ENCODE measurements around the gene PCDHB6.
A peak's percentile ranks its signal among the peaks of the same experiment; 100 is the strongest.
"Not testable (repeated sequence)": the region's sequence is repeated elsewhere in the genome, so short reads cannot be mapped to it uniquely, and the experiment has no call there.

PCDHB6 gene

DNA sequence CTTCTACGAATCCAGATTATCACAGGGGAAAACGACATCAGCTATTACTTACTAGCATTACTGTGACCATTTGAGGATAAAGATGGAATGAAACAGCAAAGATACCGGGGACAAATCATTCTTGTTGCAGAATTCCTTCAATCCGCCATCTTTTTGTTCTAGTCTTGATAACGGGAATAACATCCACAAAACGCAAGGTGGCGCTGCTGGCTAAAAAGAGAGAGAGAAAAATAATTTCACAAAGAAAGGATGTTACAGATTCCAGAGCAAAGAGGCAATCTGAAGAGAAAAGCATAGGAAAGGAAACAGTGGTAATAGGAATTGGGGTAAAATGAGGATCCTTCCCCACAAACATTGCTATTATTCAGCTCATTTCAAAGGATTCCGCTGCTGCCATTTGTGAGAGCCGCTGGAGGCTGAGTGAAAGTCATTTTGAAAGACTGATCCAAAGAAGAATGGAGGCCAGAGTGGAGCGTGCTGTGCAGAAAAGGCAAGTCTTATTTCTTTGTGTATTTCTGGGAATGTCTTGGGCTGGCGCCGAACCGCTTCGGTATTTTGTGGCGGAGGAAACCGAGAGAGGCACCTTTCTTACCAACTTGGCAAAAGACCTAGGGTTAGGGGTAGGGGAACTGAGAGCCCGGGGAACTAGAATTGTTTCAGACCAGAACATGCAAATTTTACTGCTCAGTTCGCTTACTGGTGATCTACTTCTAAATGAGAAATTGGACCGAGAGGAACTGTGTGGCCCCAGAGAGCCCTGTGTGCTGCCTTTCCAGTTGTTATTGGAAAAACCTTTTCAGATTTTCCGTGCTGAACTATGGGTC, 22.7 kb downstream of the PCDHB6 start, which contains the start of gene PCDHB7:
Gene PCDHB7, plus strand, starts transcription at position 264 of the 824 bp plus-strand sequence. Its CDS starts 192 bp downstream, at position 456.
- peak; percentile 18 for DNase-seq

DNA sequence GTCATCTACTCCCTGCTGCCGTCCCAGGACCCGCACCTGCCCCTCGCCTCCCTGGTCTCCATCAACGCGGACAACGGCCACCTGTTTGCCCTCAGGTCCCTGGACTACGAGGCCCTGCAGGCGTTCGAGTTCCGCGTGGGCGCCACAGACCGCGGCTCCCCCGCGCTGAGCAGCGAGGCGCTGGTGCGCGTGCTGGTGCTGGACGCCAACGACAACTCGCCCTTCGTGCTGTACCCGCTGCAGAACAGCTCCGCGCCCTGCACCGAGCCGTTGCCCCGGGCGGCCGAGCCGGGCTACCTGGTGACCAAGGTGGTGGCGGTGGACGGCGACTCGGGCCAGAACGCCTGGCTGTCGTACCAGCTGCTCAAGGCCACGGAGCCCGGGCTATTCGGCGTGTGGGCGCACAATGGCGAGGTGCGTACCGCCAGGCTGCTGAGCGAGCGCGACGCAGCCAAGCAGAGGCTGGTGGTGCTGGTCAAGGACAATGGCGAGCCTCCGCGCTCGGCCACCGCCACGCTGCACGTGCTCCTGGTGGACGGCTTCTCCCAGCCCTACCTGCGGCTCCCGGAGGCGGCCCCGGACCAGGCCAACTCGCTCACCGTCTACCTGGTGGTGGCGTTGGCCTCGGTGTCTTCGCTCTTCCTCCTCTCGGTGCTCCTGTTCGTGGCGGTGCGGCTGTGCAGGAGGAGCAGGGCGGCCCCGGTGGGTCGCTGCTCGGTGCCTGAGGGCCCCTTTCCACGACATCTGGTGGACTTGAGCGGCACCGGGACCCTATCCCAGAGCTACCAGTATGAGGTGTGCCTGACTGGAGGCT, 24.6 kb downstream of the PCDHB6 start:
- not testable (repeated sequence) for DNase-seq

DNA sequence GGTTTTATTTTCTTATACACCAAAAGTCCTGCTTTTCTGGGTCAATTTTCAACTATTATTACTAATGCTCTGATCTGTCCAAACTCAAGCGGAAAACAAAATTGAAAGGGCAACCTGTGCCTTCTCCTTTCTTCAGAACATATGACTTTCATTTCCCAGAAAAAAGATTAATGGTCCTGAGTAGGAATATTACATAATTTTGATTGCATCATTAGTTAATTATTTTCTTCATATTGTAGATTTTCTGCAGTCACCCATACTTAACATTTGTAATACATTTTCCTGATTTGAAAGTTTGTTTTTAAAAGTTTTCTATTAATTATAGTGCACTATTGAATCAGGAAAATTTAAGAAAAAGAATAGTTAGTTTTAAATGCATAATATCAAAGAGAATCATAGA, 26.1 kb downstream of the PCDHB6 start:
- no peak for DNase-seq

DNA sequence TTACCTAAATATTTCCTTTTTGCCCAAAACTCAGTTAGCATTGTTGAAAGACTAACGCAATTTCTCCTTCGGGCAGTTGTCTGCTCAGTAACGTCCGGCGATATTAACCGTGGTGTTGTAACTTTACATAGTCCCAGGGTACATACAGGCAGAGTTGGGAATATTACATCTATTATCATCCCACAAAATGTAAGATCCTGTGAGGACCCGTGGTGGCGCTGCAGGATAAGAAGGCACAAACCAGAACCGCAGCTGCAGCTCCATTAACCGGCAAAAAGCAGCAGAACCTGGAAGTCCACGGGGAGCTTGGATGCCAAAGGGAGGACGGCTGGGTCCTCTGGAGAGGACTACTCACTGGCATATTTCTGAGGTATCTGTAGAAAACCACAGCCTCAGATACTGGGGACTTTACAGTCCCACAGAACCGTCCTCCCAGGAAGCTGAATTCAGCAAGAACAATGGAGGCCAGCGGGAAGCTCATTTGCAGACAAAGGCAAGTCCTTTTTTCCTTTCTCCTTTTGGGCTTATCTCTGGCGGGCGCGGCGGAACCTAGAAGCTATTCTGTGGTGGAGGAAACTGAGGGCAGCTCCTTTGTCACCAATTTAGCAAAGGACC, 27.8 kb downstream of the PCDHB6 start, which contains the start of gene PCDHB8:
Gene PCDHB8, plus strand, starts transcription at position 214 of the 615 bp plus-strand sequence. Its CDS starts 245 bp downstream, at position 459.
- DNase-seq, result not testable (repeated sequence)

DNA sequence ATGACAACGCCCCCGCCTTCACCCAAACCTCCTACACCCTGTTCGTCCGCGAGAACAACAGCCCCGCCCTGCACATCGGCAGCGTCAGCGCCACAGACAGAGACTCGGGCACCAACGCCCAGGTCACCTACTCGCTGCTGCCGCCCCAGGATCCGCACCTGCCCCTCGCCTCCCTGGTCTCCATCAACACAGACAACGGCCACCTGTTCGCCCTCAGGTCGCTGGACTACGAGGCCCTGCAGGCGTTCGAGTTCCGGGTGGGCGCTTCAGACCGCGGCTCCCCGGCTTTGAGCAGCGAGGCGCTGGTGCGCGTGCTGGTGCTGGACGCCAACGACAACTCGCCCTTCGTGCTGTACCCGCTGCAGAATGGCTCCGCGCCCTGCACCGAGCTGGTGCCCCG, 29.5 kb downstream of the PCDHB6 start:
- not testable (repeated sequence) for DNase-seq

DNA sequence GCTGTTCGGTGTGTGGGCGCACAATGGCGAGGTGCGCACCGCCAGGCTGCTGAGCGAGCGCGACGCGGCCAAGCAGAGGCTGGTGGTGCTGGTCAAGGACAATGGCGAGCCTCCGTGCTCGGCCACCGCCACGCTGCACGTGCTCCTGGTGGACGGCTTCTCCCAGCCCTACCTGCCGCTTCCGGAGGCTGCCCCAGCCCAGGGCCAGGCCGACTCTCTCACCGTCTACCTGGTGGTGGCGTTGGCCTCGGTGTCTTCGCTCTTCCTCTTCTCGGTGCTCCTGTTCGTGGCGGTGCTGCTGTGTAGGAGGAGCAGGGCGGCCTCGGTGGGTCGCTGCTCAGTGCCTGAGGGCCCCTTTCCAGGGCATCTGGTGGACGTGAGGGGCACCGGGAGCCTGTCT, 30.0 kb downstream of the PCDHB6 start:
- DNase-seq, result not testable (repeated sequence)

DNA sequence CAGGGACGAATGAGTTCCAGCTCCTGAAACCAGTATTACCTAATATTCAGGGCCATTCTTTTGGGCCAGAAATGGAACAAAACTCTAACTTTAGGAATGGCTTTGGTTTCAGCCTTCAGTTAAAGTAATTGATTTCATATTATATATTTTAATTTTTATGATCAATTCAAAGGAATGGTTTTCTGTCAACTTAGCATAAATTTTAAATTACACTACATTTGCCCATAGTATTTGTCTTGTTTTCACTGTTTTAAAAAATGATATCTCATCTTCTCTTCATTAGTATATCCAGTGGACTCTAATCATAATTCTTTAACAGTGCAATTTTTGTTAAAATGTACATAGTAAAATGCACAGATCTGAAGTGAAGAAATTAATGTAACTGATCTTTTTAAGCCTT, 30.5 kb downstream of the PCDHB6 start:
- no peak for DNase-seq

DNA sequence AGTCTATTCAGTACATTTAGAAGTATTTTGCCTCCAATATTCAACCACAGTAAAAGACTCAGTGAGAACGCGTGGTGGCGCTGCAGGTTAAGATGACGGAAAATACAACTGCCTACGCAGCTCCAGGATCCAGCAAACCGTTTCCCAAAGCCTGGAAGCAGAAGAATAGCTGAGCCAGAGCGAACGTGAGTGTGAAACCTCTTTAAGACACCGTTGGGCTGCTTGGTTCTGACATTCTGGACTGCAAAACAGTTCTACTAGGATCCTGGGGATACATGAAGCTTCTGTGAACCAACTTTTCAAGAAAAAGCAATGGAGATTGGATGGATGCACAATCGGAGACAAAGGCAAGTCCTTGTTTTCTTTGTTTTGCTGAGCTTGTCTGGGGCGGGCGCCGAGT, 32.4 kb downstream of the PCDHB6 start, which contains the start of gene PCDHB16:
Gene PCDHB16, plus strand, starts transcription at position 140 of the 400 bp plus-strand sequence. Its CDS starts 173 bp downstream, at position 313.
- peak; percentile 54 for DNase-seq

DNA sequence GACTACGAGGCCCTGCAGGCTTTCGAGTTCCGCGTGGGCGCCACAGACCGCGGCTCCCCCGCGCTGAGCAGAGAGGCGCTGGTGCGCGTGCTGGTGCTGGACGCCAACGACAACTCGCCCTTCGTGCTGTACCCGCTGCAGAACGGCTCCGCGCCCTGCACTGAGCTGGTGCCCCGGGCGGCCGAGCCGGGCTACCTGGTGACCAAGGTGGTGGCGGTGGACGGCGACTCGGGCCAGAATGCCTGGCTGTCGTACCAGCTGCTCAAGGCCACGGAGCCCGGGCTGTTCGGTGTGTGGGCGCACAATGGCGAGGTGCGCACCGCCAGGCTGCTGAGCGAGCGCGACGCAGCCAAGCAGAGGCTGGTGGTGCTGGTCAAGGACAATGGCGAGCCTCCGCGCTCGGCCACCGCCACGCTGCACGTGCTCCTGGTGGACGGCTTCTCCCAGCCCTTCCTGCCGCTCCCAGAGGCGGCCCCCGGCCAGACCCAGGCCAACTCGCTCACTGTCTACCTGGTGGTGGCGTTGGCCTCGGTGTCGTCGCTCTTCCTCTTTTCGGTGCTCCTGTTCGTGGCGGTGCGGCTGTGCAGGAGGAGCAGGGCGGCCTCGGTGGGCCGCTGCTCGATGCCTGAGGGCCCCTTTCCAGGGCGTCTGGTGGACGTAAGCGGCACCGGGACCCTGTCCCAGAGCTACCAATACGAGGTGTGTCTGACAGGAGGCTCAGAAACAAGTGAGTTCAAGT, 34.4 kb downstream of the PCDHB6 start:
- DNase-seq, result not testable (repeated sequence)

DNA sequence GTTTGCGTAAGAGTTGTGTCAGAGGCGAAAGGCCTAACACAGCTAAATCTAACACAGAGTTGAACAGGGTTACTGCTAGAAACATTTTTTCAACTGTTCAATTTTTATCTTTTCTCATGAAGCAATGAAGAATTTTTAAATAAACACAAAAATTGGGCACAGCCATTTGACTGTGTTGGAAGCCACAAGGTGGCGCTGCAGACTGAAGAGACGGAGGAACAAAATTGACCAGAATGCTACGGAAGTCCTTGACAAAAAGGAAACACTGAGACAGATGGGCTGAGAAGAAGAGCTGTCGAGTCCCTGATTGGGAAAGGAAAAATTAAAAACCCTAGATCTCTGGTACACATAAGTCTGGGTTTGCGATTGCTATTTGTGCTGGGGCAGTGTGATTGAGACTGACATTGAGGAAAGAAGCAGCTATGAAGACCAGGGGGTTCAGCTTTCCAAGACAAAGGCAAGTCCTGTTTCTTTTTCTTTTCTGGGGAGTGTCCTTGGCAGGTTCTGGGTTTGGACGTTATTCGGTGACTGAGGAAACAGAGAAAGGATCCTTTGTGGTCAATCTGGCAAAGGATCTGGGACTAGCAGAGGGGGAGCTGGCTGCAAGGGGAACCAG, 37.1 kb downstream of the PCDHB6 start, which contains the start of gene PCDHB9:
Gene PCDHB9, plus strand, starts transcription at position 265 of the 616 bp plus-strand sequence. Its CDS starts 158 bp downstream, at position 423.
- peak; percentile 29 for DNase-seq

DNA sequence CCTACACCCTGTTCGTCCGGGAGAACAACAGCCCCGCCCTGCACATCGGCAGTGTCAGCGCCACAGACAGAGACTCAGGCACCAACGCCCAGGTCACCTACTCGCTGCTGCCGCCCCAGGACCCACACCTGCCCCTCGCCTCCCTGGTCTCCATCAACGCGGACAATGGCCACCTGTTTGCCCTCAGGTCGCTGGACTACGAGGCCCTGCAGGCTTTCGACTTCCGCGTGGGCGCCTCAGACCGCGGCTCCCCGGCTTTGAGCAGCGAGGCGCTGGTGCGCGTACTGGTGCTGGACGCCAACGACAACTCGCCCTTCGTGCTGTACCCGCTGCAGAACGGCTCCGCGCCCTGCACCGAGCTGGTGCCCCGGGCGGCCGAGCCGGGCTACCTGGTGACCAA, 38.8 kb downstream of the PCDHB6 start:
- not testable (repeated sequence) for DNase-seq

DNA sequence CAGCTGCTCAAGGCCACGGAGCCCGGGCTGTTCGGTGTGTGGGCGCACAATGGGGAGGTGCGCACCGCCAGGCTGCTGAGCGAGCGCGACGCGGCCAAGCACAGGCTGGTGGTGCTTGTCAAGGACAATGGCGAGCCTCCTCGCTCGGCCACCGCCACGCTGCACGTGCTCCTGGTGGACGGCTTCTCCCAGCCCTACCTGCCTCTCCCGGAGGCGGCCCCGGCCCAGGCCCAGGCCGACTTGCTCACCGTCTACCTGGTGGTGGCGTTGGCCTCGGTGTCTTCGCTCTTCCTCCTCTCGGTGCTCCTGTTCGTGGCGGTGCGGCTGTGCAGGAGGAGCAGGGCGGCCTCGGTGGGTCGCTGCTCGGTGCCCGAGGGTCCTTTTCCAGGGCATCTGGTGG, 39.3 kb downstream of the PCDHB6 start:
- DNase-seq, result not testable (repeated sequence)

DNA sequence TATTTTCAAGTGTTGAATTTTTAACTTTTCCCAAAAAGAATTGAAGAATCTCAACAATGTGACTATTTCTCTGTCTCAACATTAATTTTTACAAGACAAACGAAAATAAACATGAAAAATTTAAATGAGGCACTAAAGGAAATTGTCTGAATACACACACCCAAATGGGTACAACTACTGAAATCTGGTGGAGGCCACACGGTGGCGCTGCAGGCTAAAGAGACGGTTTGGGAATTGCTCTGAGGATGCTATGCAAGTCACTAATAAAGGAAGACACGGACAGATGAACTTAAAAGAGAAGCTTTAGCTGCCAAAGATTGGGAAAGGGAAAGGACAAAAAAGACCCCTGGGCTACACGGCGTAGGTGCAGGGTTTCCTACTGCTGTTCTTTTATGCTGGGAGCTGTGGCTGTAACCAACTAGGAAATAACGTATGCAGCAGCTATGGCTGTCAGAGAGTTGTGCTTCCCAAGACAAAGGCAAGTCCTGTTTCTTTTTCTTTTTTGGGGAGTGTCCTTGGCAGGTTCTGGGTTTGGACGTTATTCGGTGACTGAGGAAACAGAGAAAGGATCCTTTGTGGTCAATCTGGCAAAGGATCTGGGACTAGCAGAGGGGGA, 42.4 kb downstream of the PCDHB6 start, which contains the start of gene PCDHB10:
Gene PCDHB10, plus strand, starts transcription at position 244 of the 616 bp plus-strand sequence. Its CDS starts 200 bp downstream, at position 444.
- DNase-seq, result no peak

DNA sequence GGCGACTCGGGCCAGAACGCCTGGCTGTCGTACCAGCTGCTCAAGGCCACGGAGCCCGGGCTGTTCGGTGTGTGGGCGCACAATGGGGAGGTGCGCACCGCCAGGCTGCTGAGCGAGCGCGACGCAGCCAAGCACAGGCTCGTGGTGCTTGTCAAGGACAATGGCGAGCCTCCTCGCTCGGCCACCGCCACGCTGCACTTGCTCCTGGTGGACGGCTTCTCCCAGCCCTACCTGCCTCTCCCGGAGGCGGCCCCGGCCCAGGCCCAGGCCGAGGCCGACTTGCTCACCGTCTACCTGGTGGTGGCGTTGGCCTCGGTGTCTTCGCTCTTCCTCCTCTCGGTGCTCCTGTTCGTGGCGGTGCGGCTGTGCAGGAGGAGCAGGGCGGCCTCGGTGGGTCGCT, 44.5 kb downstream of the PCDHB6 start:
- DNase-seq, result not testable (repeated sequence)

DNA sequence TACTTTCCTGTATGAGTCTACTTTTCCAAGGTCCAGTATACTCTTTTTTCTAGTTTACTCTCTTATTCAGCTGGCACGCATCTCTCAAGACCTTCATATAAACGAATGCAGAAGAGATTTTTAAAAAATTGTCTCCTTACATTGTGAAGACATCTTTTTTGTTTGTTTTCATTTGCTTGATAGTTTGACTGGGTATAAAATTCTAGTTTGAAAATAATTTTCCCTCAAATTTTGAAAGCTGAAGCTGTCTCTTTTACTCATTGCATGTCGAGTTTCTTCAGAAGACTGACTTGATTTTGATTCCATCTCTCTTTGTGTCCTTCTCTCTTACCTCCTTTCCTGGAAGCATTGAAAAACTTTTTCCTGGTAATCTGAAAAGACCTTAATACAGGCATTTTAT, 46.5 kb downstream of the PCDHB6 start:
- no peak for DNase-seq

DNA sequence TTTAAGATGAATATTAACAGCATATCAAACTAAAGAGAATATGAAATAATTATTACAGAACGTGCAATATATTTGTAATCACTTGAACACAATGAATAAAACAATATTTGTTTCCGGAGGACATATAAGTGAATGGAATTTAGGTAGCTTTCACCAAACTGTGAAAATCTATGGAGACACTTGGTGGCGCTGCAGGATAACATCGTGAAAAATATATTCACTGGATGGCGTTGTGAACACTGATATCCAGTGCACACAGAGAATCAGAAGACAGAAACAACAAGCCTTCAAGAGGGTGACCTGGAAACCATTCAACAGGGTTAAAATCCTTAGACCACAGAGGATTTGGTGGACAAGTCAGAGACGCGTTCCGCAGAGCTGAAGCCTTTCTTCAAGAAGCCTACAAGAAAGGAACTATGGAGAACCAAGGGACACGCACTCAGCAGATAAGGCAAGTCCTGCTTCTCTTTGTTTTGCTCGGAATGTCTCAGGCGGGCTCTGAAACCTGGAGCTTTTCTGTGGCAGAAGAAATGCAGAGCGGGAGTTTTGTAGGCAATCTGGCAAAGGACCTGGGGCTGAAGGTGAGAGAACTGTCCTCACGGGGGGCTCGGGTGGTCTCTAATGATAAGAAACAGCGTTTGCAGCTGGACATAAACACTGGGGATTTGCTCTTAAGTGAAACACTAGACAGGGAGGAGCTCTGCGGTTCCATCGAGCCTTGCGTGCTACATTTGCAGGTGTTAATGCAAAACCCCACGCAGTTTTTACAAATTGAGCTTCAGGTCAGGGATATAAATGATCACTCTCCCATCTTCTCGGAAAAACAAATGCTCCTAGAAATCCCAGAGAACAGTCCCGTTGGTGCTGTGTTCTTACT, 49.7 kb downstream of the PCDHB6 start, which contains the start of gene PCDHB11:
Gene PCDHB11, plus strand, starts transcription at position 269 of the 877 bp plus-strand sequence. Its CDS starts 148 bp downstream, at position 417.
- DNase-seq, result no peak

DNA sequence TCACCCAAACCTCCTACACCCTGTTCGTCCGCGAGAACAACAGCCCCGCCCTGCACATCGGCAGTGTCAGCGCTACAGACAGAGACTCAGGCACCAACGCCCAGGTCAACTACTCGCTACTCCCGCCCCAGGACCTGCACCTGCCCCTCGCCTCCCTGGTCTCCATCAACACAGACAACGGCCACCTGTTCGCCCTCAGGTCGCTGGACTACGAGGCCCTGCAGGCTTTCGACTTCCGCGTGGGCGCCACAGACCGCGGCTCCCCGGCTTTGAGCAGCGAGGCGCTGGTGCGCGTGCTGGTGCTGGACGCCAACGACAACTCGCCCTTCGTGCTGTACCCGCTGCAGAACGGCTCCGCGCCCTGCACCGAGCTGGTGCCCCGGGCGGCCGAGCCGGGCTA, 51.3 kb downstream of the PCDHB6 start:
- DNase-seq, result not testable (repeated sequence)

DNA sequence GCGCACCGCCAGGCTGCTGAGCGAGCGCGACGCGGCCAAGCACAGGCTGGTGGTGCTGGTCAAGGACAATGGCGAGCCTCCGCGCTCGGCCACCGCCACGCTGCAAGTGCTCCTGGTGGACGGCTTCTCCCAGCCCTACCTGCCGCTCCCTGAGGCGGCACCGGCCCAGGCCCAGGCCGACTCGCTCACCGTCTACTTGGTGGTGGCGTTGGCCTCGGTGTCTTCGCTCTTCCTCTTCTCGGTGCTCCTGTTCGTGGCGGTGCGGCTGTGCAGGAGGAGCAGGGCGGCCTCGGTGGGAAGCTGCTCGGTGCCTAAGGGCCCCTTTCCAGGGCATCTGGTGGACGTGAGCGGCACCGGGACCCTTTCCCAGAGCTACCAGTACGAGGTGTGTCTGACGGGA, 51.8 kb downstream of the PCDHB6 start:
- DNase-seq, result not testable (repeated sequence)
